ENCODE data around the gene AXIN2. TPM values are rescaled to one million over a fixed set of nuclear protein-coding genes. Genes with fewer than 3 reads are reported as not detected.
A peak's percentile ranks its signal among the peaks of the same experiment; 100 is the strongest.

Gene AXIN2
- polyA plus RNA-seq, 3 donors: 0.10 TPM; not detected in 2

GRCh38 chr17:65556910-65557348, 4.5 kb downstream of the AXIN2 start:
- no peak overlapping the region for H3K27ac ChIP-seq (ENCODE audit: low read depth in 1 of 2, low read length in 2 of 2)
- H3K36me3 Mint-ChIP-seq: peaks cover 0 to 5% of the 10 kb centered on the region in 2 donors
- no peak for DNase-seq
- H3K9me3 ChIP-seq (replicated peaks in 1 of 2; ENCODE audit: control insufficient read depth in 1 of 2, insufficient read depth in 1 of 2, low read length in 2 of 2): peaks cover 0 to 12% of the 10 kb centered on the region in 2 donors
- intact Hi-C loops (cut with micrococcal nuclease): no loop called here
- H3K79me2 ChIP-seq (ENCODE audit: insufficient read depth, low read length): no peaks in the 10 kb centered on the region
- no peak overlapping the region for H3K4me2 ChIP-seq (replicated peaks; ENCODE audit: extremely low read depth, low read length, poor library complexity, severe bottlenecking)
- peaks cover 5 to 15% of the 10 kb centered on the region in 2 donors for H3K4me1 ChIP-seq (ENCODE audit: control insufficient read depth in 1 of 2, insufficient read depth in 2 of 2, low read length in 2 of 2)
- peaks cover 35 to 43% of the 10 kb centered on the region in 2 donors for H3K27me3 ChIP-seq (ENCODE audit: control insufficient read depth in 2 of 2, insufficient read depth in 2 of 2, low read length in 2 of 2)
- no peak overlapping the region for H3K27ac Mint-ChIP-seq
- H3K4me3 ChIP-seq (replicated peaks in 1 of 3; ENCODE audit: low read depth in 2 of 3, low read length in 3 of 3): no peak overlapping the region
- no peaks in the 10 kb centered on the region for H4K20me1 ChIP-seq (ENCODE audit: insufficient read depth, low read length)
- H3K4me3 Mint-ChIP-seq: no peak overlapping the region
- no CpG with 5 or more reads among the region's 4 CpGs for WGBS (ENCODE audit: insufficient coverage)
- no peak overlapping the region for H3K9ac ChIP-seq (ENCODE audit: insufficient read depth, low read length, poor library complexity, severe bottlenecking)
- H2AFZ ChIP-seq (ENCODE audit: insufficient read depth, low read depth, low read length, poor library complexity, severe bottlenecking): no peak overlapping the region
- TF ChIP-seq, protein P1, sequence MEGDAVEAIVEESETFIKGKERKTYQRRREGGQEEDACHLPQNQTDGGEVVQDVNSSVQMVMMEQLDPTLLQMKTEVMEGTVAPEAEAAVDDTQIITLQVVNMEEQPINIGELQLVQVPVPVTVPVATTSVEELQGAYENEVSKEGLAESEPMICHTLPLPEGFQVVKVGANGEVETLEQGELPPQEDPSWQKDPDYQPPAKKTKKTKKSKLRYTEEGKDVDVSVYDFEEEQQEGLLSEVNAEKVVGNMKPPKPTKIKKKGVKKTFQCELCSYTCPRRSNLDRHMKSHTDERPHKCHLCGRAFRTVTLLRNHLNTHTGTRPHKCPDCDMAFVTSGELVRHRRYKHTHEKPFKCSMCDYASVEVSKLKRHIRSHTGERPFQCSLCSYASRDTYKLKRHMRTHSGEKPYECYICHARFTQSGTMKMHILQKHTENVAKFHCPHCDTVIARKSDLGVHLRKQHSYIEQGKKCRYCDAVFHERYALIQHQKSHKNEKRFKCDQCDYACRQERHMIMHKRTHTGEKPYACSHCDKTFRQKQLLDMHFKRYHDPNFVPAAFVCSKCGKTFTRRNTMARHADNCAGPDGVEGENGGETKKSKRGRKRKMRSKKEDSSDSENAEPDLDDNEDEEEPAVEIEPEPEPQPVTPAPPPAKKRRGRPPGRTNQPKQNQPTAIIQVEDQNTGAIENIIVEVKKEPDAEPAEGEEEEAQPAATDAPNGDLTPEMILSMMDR (IDR thresholded peaks at IDR 0.05): no peak
- H3K9me3 Mint-ChIP-seq: peaks cover 2 to 10% (median 5%) of the 10 kb centered on the region in 7 donors
- H3K36me3 ChIP-seq (replicated peaks in 1 of 2; ENCODE audit: control insufficient read depth in 1 of 2, insufficient read depth in 2 of 2, low read length in 2 of 2): no peaks in the 10 kb centered on the region
- H3K27me3 Mint-ChIP-seq (ENCODE audit: low read depth in 3 of 3): peaks cover 8 to 16% (median 14%) of the 10 kb centered on the region in 3 donors
- peaks cover 8% of the 10 kb centered on the region for H3K4me1 Mint-ChIP-seq

DNA sequence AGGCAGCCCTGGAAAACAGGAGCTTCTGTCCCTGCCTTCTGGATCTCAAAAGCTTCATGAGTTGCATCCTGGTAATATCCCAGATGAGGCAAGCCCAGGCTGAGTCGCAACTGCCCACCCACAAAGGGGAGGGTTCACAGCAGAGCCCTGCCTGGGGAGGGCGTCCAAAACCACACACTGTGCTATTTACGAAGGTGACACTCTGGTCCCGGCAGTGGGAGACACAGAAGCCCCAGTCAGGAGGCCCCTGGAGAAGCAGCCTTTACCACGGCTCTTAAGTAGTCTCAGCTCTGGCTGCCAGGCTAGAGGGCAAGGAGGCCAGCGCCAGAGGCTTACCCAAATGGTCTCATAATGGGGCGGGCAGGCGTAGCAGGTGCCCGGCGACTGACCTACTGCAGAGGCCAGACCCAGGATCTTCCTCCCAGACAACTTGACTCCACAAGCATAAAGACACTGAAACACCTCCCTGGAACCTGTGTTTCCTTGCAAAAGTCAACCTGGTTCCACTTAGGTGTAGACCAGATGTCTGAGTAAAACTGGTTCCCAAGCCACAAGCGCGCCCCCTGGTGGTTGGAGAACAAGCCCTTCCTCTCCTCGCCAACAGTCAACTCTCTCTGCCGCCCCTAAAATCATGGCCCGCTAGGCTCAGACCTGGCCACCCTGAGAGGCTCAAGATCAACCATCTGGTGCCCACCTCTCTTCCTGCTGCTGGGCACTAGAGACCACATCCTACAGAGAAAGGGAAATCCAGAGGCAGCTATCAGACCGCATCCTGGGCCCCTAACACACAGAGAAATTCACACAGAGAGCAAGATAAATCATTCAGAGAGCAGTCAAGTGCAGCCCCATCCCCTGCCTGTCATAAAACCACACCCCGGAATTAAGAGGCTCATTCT, 5.2 kb downstream of the AXIN2 start:
- TF ChIP-seq, protein P1 (IDR thresholded peaks at IDR 0.05): peak; percentile 87
- Mint-ChIP-seq H3K9me3 (peaks cover 0 to 8% (median 5%) of the 10 kb centered on the region in 7 donors), H3K4me1 (peaks cover 5% of the 10 kb centered on the region), H3K27ac (no peak overlapping the region), H3K27me3 (ENCODE audit: low read depth in 3 of 3) (peaks cover 5 to 13% (median 8%) of the 10 kb centered on the region in 3 donors), H3K36me3 (peaks cover 0 to 5% of the 10 kb centered on the region in 2 donors), H3K4me3 (no peak overlapping the region)
- peak; percentile 4 to 37 (median 12) for DNase-seq
- Histone ChIP-seq H3K9ac (ENCODE audit: insufficient read depth, low read length, poor library complexity, severe bottlenecking) (no peak overlapping the region), H3K9me3 (replicated peaks in 1 of 2; ENCODE audit: control insufficient read depth in 1 of 2, insufficient read depth in 1 of 2, low read length in 2 of 2) (peaks cover 0 to 11% of the 10 kb centered on the region in 2 donors), H4K20me1 (ENCODE audit: insufficient read depth, low read length) (no peaks in the 10 kb centered on the region), H3K27ac (ENCODE audit: low read depth in 1 of 2, low read length in 2 of 2) (no peak overlapping the region), H3K4me2 (replicated peaks; ENCODE audit: extremely low read depth, low read length, poor library complexity, severe bottlenecking) (no peak overlapping the region), H2AFZ (ENCODE audit: insufficient read depth, low read depth, low read length, poor library complexity, severe bottlenecking) (no peak overlapping the region), H3K4me3 (replicated peaks in 1 of 3; ENCODE audit: low read depth in 2 of 3, low read length in 3 of 3) (no peak overlapping the region), H3K36me3 (replicated peaks in 1 of 2; ENCODE audit: control insufficient read depth in 1 of 2, insufficient read depth in 2 of 2, low read length in 2 of 2) (no peaks in the 10 kb centered on the region), H3K79me2 (ENCODE audit: insufficient read depth, low read length) (no peaks in the 10 kb centered on the region), H3K4me1 (ENCODE audit: control insufficient read depth in 1 of 2, insufficient read depth in 2 of 2, low read length in 2 of 2) (peaks cover 3 to 12% of the 10 kb centered on the region in 2 donors), H3K27me3 (ENCODE audit: control insufficient read depth in 2 of 2, insufficient read depth in 2 of 2, low read length in 2 of 2) (peaks cover 32 to 41% of the 10 kb centered on the region in 2 donors)
- intact Hi-C loops (cut with micrococcal nuclease): no loop called here
- 63% methylated on average over 15 of the region's 17 CpGs for WGBS (ENCODE audit: insufficient coverage)
